GM12878 (cell line): Measurements from ENCODE around the gene TKFC. TPM values are rescaled to one million over a fixed set of nuclear protein-coding genes. Genes with fewer than 3 reads are reported as not detected.
"Not testable (repeated sequence)": the region's sequence is repeated elsewhere in the genome, so short reads cannot be mapped to it uniquely, and the experiment has no call there.

Experiments used
- ATAC-seq: fragments of 200-7000 bp; cut with Tn5 transposase; 3 replicates; pipeline ENCODE4 v1.9.1; 2020; ENCODE audit warnings: mild to moderate bottlenecking, moderate library complexity
- BruUV-seq: library from RNA; stranded (reverse); fragments of 400-500 nt; replicated peaks from 2 replicates; lab custom pipeline; 2021; lab: Mats Ljungman, UMichigan
- CTCF ChIA-PET: fragments of 300-600 bp; sonication (Branson Sonifier 250); formaldehyde crosslinking; extraction: SDS; loops from one replicate; lab custom pipeline; 2021; ENCODE audit warnings: inconsistent platforms; lab: Yijun Ruan, JAX
- POLR2A ChIA-PET: fragments of 350-600 bp; formaldehyde crosslinking; extraction: SDS; loops from one replicate; lab custom pipeline; 2021; ENCODE audit warnings: inconsistent platforms; lab: Charles Lee
- RAD21 ChIA-PET: fragments of 300-600 bp; sonication (Branson Sonifier 250); formaldehyde crosslinking; loops from one replicate; lab custom pipeline; 2023; ENCODE audit warnings: antibody characterized with exemption; ENCODE audit not compliant: unreplicated experiment; lab: Charles Lee
- SMC1A ChIA-PET: fragments of 300-600 bp; sonication (Branson Sonifier 250); formaldehyde crosslinking; loops from one replicate; lab custom pipeline; 2023; ENCODE audit not compliant: unreplicated experiment, uncharacterized antibody; lab: Charles Lee
- DNase-seq: peaks from one replicate; pipeline ENCODE4 v3.0.0-alpha.2; 2011; ENCODE audit warnings: low read depth, low spot score
- FAIRE-seq: peaks from 3 replicates; lab custom pipeline; 2011; peaks lifted over from hg19 to GRCh38; lab: Jason Lieb, UNC
- H2AFZ ChIP-seq: 2 replicates; pipeline ENCODE4 v1.6.0; 2011; ENCODE audit warnings: low read depth, low read length, control low read depth; ENCODE audit not compliant: control insufficient read depth
- H3K27ac ChIP-seq: 2 replicates; pipeline ENCODE4 v1.5.1; 2011; ENCODE audit warnings: control low read depth; ENCODE audit not compliant: control insufficient read depth, insufficient read depth
- H3K27me3 ChIP-seq, 2 experiments: replicated peaks in 1 of 2; 2 replicates each; pipeline versions ENCODE4 v1.6.0 to v1.6.1; 2011; ENCODE audit warnings: low read length in 1 of 2; ENCODE audit not compliant: control insufficient read depth in 2 of 2, insufficient read depth in 2 of 2
- H3K36me3 ChIP-seq, 2 experiments: 2 replicates each; pipeline ENCODE4 v1.5.1; 2011; ENCODE audit warnings: low read length in 1 of 2; ENCODE audit not compliant: control insufficient read depth in 2 of 2, insufficient read depth in 2 of 2
- H3K4me1 ChIP-seq: 2 replicates; pipeline ENCODE4 v1.6.1; 2011; ENCODE audit warnings: mild to moderate bottlenecking, low read length, moderate library complexity, mixed read lengths; ENCODE audit not compliant: control insufficient read depth, insufficient read depth
- H3K4me2 ChIP-seq: 2 replicates; pipeline ENCODE4 v1.6.0; 2011; ENCODE audit warnings: control low read depth; ENCODE audit not compliant: control insufficient read depth, insufficient read depth
- H3K4me3 ChIP-seq: fragments of 200-600 bp; sonication (generic); 2 replicates; pipeline ENCODE4 v1.5.1; 2016
- H3K79me2 ChIP-seq: 2 replicates; pipeline ENCODE4 v1.6.0; 2011; ENCODE audit warnings: low read length; ENCODE audit not compliant: control insufficient read depth, insufficient read depth
- H3K9ac ChIP-seq: 2 replicates; pipeline ENCODE4 v1.8.0; 2011; ENCODE audit warnings: low read length, control low read depth, mixed read lengths; ENCODE audit not compliant: control insufficient read depth, insufficient read depth
- H3K9me3 ChIP-seq: replicated peaks from 3 replicates; pipeline ENCODE4 v1.5.1; 2011; ENCODE audit warnings: mild to moderate bottlenecking, low read length; ENCODE audit not compliant: control insufficient read depth, insufficient read depth
- H4K20me1 ChIP-seq: 2 replicates; pipeline ENCODE4 v1.6.0; 2011; ENCODE audit not compliant: control insufficient read depth, insufficient read depth
- ATF3 ChIP-seq: IDR thresholded peaks from 2 replicates; pipeline ENCODE4 v1.6.1; 2011; ENCODE audit warnings: low read depth, mild to moderate bottlenecking, low read length, moderate library complexity, borderline replicate concordance; ENCODE audit errors: extremely low read depth
- ATF7 ChIP-seq: fragments of 450-650 bp; IDR thresholded peaks from 2 replicates; pipeline ENCODE4 v1.6.1; 2016; ENCODE audit warnings: low read depth, mild to moderate bottlenecking
- POLR2A ChIP-seq: IDR thresholded peaks from 2 replicates; pipeline ENCODE4 v1.6.1; 2011; ENCODE audit warnings: low read depth, mild to moderate bottlenecking, low read length
- SIX5 ChIP-seq: IDR thresholded peaks from 2 replicates; pipeline ENCODE4 v1.6.1; 2011; ENCODE audit warnings: mild to moderate bottlenecking, low read depth, low read length, moderate library complexity; ENCODE audit not compliant: severe bottlenecking
- SMAD1 ChIP-seq: fragments of 450-650 bp; IDR thresholded peaks from 2 replicates; pipeline ENCODE4 v1.6.1; 2018; ENCODE audit warnings: mild to moderate bottlenecking, low read depth; ENCODE audit not compliant: partially characterized antibody
- SMARCA5 ChIP-seq: fragments of 450-650 bp; IDR thresholded peaks from 2 replicates; pipeline ENCODE4 v1.6.1; 2017; ENCODE audit warnings: mild to moderate bottlenecking
- SMC3 ChIP-seq: IDR thresholded peaks from 2 replicates; pipeline ENCODE4 v1.6.1; 2011; ENCODE audit warnings: low read length, improper control_type of control experiment, borderline replicate concordance
- TAF1 ChIP-seq: IDR thresholded peaks from 2 replicates; pipeline ENCODE4 v1.6.1; 2011; ENCODE audit warnings: mild to moderate bottlenecking, low read depth, low read length, borderline replicate concordance
- TCF12 ChIP-seq: IDR thresholded peaks from 2 replicates; pipeline ENCODE4 v1.6.1; 2011; ENCODE audit warnings: low read depth, mild to moderate bottlenecking, low read length
- WRNIP1 ChIP-seq: IDR thresholded peaks from 2 replicates; pipeline ENCODE4 v1.6.1; 2011; ENCODE audit warnings: low read depth, low read length, improper control_type of control experiment, borderline replicate concordance
- ZNF687 ChIP-seq: fragments of 450-650 bp; IDR thresholded peaks from 2 replicates; pipeline ENCODE4 v1.6.1; 2017; ENCODE audit warnings: mild to moderate bottlenecking, moderate library complexity
- ZZZ3 ChIP-seq: IDR thresholded peaks from 2 replicates; pipeline ENCODE4 v1.6.1; 2011; ENCODE audit warnings: low read depth; ENCODE audit not compliant: control insufficient read depth, insufficient read length
- WGBS: methylation state at CpG from one replicate; pipeline ENCODE4 v1.1.6; 2016; ENCODE audit warnings: low lambda C conversion rate; ENCODE audit not compliant: insufficient replicate concordance, insufficient coverage; ENCODE audit errors: missing lambda C conversion rate; 5-methylcytosine and 5-hydroxymethylcytosine counted together
- in situ Hi-C: fragments of 300-500 bp; cut with MboI; formaldehyde crosslinking; loops from 9 replicates; pipeline ENCODE4 v1.14.3; 2018; ENCODE audit warnings: mixed read lengths
- intact Hi-C: fragments of 100-400 bp; cut with micrococcal nuclease; formaldehyde crosslinking; loops from one replicate; pipeline ENCODE4 v1.14.2; 2022; ENCODE audit not compliant: unreplicated experiment
- polyA plus RNA-seq, 11 experiments: library from polyadenylated mRNA; depleted of rRNA in 4 of 11; unstranded in 6 of 11; stranded (reverse) in 5 of 11; fragments of >200 nt; fragmentation: Nextera tagmentation in 4 of 11; fragmentation: Illumina TruSeq in 1 of 11; extraction: Ambion mirVana in 4 of 11; extraction: Trizol in 1 of 11; gene quantifications; 1 replicate in 1 of 11; 2 replicates in 10 of 11; pipeline versions ENCODE4 v1.2.1 to v1.2.3, GENCODE V29; 2011 to 2016; ENCODE audit warnings: inconsistent platforms in 2 of 11, missing spikeins in 2 of 11, low read depth in 1 of 11
- total RNA-seq, 4 experiments: library from RNA; depleted of rRNA in 3 of 4; stranded (reverse); fragments of >200 nt in 3 of 4; fragmentation: Illumina TruSeq in 1 of 4; extraction: Trizol in 1 of 4; gene quantifications; 2 replicates each; pipeline versions ENCODE4 v1.2.1 to v1.2.3, GENCODE V29; 2013 to 2021

The TKFC gene
- total and polyA plus RNA-seq, 10 of the 15 experiments (the other 5 are each of a cell fraction or from before 2014, with no cell fraction given): 2.4 to 113 (median 59.0) TPM

GRCh38 chr11:61380884-61381283 is 47.9 kb downstream of the TKFC start:
- no TSS peak for BruUV-seq
- H3K9me3 ChIP-seq: no peaks in the 10 kb centered on the region
- peaks cover 0 to 1% of the 10 kb centered on the region in 2 experiments; a peak in 1 of 4 replicates for H3K36me3 ChIP-seq
- 87% methylated on average over 9 of the region's 9 CpGs for WGBS
- ChIA-PET POLR2A (interaction anchor here (2.3 to 8.3 kb wide), 2 partner anchors 11 to 45 kb away, joined by 6 to 86 read pairs; partner anchors contain the start of genes DDB1 and TKFC), SMC1A (interaction anchor here (1.1 to 9.7 kb wide), 3 partner anchors 10 to 45 kb away, joined by 3 to 414 read pairs (median 122); partner anchors contain the start of genes CYB561A3, DDB1, TKFC and TMEM138), RAD21 (interaction anchor here (1.0 kb wide), 1 partner anchor 45 kb away, joined by 6 read pairs; no protein-coding TSS in a partner anchor)
- no peak overlapping the region for H3K4me3 ChIP-seq
- FAIRE-seq: no peak
- no peak for ATAC-seq
- H3K4me2 ChIP-seq: no peak overlapping the region
- TF ChIP-seq SMAD1 (no peak), ATF3 (no peak), ATF7 (no peak), SMC3 (no peak), WRNIP1 (no peak), ZNF687 (no peak), POLR2A (no peak), TAF1 (no peak), SMARCA5 (no peak), TCF12 (no peak), SIX5 (no peak), ZZZ3 (no peak)
- TF ChIP-seq, all 136 proteins: peak for 0
- Histone ChIP-seq H3K9ac (no peak overlapping the region), H2AFZ (no peak overlapping the region), H4K20me1 (no peaks in the 10 kb centered on the region), H3K4me1 (no peaks in the 10 kb centered on the region), H3K27me3 (no peaks in the 10 kb centered on the region), H3K79me2 (no peaks in the 10 kb centered on the region), H3K27ac (no peak overlapping the region)
- CTCF ChIA-PET: interaction anchor here (1.0 to 9.0 kb wide), 3 partner anchors 23 to 43 kb away, joined by 3 to 729 read pairs (median 6); partner anchors contain the start of genes DDB1 and TKFC
- no peak for DNase-seq
- in situ Hi-C loops (no loop called here), intact Hi-C loops (no loop called here)

GRCh38 chr11:61383859-61384258 is 50.8 kb downstream of the TKFC start:
- H4K20me1 ChIP-seq, H3K79me2 ChIP-seq, H3K27me3 ChIP-seq, H3K4me3 ChIP-seq, ATAC-seq, H3K9me3 ChIP-seq, BruUV-seq, DNase-seq, FAIRE-seq, H3K9ac ChIP-seq, H3K27ac ChIP-seq, in situ Hi-C loops, H2AFZ ChIP-seq, H3K4me2 ChIP-seq, H3K4me1 ChIP-seq, H3K36me3 ChIP-seq: not testable (repeated sequence)
- intact Hi-C loops: loop anchor here (2.0 kb wide), 1 partner anchor 27 kb away; no protein-coding TSS in a partner anchor
- ChIA-PET POLR2A (interaction anchor here (0.6 to 8.3 kb wide), 5 partner anchors 9 to 194 kb away, joined by 3 to 86 read pairs (median 4); partner anchors contain the start of genes DDB1, TKFC and TMEM216), SMC1A (interaction anchor here (1.2 to 9.7 kb wide), 8 partner anchors 9 to 552 kb away, joined by 4 to 414 read pairs (median 13); partner anchors contain the start of genes CYB561A3, DDB1, TKFC and TMEM138), CTCF (interaction anchor here (0.6 to 9.0 kb wide), 13 partner anchors 10 to 133 kb away, joined by 3 to 729 read pairs (median 18); partner anchors contain the start of genes CPSF7, CYB561A3, DDB1 and SDHAF2), RAD21 (interaction anchor here (1.0 to 6.2 kb wide), 8 partner anchors 9 to 553 kb away, joined by 3 to 424 read pairs (median 20); partner anchors contain the start of genes DDB1, TKFC and TMEM216)
- WGBS: 98% methylated on average over 5 of the region's 5 CpGs
